ENCODE measurements around the gene FAM184A.

Gene FAM184A

DNA sequence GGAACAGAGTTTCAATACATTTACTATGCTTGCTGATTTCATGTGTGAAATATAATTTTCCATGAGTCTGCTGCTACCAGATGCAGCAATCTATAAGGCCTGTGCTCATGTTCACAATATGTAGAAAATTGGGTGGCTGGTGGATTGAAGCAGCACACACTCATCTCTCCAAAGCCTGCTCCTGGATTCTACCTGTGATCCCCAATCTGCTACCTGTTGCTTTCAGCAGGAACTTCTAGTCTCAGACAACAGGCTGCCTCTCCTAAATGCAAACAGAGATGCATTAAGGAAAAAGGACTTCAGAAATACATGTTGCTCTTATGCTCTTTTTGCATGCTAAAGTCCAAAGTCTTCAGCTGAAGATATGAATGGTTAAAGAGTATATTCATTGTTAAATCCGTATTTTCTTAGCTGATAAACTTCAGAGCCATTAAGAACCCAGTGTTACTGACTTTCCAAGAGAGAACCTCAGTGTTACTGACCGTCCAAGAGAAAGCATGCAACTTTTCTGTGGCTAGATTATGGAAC lies 112.6 kb downstream of the FAM184A start:
- FAIRE-seq, result no peak
- TF ChIP-seq TAF1 (IDR thresholded peaks at IDR 0.05; ENCODE audit: borderline replicate concordance, low read depth, low read length) (no peak), POLR2AphosphoS5 (IDR thresholded peaks at IDR 0.05; ENCODE audit: low read depth, low read length) (no peak), POLR2A (IDR thresholded peaks at IDR 0.05; ENCODE audit: low read depth, low read length) (no peak)
- DNase-seq (ENCODE audit: insufficient read length), result no peak

DNA sequence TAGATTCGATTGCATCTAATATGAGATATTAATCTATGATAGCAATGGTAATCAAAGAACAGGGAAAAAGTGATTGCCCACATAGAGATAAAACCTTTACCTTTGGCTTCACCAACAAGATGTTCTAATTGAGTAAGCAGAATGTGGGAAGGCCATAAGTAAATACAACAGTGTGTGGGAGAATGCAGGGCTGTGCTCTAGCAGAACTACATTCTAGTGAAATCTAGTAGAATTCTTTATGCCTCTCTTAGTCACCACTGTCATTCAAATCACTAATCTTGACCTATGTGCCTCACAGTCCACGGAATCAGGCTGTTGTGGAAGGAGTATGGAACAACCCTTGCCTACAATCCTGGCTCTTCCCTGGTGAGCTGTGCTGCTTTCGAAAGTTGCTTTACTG lies 113.1 kb downstream of the FAM184A start:
- FAIRE-seq, result no peak
- no peak for TF ChIP-seq TAF1 (IDR thresholded peaks at IDR 0.05; ENCODE audit: borderline replicate concordance, low read depth, low read length)
- no peak for DNase-seq (ENCODE audit: insufficient read length)

- FAIRE-seq (no peak), DNase-seq (ENCODE audit: insufficient read length) (no peak)
- no peak for TF ChIP-seq TAF1 (IDR thresholded peaks at IDR 0.05; ENCODE audit: borderline replicate concordance, low read depth, low read length)
- no peak for TF ChIP-seq POLR2A (IDR thresholded peaks at IDR 0.05; ENCODE audit: low read depth, low read length)
- no peak for TF ChIP-seq POLR2AphosphoS5 (IDR thresholded peaks at IDR 0.05; ENCODE audit: low read depth, low read length)
These were observed 115.5 kb downstream of the FAM184A start for GRCh38 chr6:118963003-118963402.

DNA sequence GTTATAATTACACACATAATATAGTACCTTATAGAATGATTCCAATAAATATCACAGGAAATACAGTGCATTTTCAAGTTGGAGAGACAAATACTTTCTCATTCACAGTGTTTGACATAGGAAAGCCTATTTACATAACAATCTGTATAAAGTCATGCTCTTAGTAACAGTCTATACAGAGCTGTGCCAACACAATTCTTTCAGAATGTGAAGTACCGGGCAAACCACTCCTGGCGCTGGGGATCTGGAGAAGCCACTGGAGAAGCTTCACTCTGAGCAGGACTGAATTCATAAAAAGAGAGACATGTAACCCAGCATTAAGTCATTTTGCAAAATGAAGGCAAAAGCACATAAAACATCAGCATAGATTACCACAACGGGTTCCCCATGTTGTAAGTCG lies 118.6 kb downstream of the FAM184A start:
- DNase-seq (ENCODE audit: insufficient read length), result no peak
- no peak for FAIRE-seq
- TF ChIP-seq POLR2AphosphoS5 (IDR thresholded peaks at IDR 0.05; ENCODE audit: low read depth, low read length) (no peak), POLR2A (IDR thresholded peaks at IDR 0.05; ENCODE audit: low read depth, low read length) (no peak), TAF1 (IDR thresholded peaks at IDR 0.05; ENCODE audit: borderline replicate concordance, low read depth, low read length) (no peak)

DNA sequence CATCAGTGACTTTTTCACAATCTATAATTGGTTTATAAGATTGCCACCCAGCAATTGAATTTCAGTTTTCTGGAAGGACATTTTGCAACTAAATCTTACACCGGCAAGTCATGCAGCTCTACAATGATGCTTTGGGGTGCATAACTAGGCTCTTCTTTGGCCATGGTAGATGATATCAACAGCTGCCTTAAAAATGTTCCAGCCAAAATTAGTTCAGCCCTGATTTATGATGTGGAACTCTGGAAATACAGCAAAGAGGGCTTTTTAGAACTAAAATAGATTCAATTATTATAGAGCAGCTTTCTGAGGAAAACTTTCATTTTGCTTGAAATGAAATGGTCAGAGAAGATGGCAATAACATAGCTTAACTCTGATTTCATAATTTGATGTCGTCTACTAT lies 125.1 kb downstream of the FAM184A start:
- no peak for TF ChIP-seq TAF1 (IDR thresholded peaks at IDR 0.05; ENCODE audit: borderline replicate concordance, low read depth, low read length)
- TF ChIP-seq POLR2AphosphoS5 (IDR thresholded peaks at IDR 0.05; ENCODE audit: low read depth, low read length), result no peak
- no peak for TF ChIP-seq POLR2A (IDR thresholded peaks at IDR 0.05; ENCODE audit: low read depth, low read length)
- FAIRE-seq (no peak), DNase-seq (ENCODE audit: insufficient read length) (no peak)

DNA sequence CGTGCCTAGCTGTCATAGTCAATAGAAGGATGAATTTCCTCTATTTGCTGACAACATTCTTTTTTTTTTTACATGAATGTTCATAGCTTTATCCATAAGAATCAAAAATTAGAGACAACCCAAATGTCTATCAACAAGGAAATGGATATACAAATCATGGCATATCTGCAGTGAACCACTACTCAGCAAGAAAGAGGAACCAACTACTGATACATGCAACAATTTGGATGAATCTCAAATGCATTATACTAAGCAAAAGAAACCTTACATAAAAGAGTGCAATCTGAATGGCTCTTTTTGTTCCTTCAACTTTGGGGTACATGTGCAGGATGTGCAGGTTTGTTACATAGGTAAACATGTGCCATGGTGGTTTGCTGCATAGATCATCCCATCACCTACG lies 125.8 kb downstream of the FAM184A start:
- FAIRE-seq (no peak), DNase-seq (ENCODE audit: insufficient read length) (no peak)
- TF ChIP-seq POLR2A (IDR thresholded peaks at IDR 0.05; ENCODE audit: low read depth, low read length), result no peak
- TF ChIP-seq TAF1 (IDR thresholded peaks at IDR 0.05; ENCODE audit: borderline replicate concordance, low read depth, low read length), result no peak
- no peak for TF ChIP-seq POLR2AphosphoS5 (IDR thresholded peaks at IDR 0.05; ENCODE audit: low read depth, low read length)

DNA sequence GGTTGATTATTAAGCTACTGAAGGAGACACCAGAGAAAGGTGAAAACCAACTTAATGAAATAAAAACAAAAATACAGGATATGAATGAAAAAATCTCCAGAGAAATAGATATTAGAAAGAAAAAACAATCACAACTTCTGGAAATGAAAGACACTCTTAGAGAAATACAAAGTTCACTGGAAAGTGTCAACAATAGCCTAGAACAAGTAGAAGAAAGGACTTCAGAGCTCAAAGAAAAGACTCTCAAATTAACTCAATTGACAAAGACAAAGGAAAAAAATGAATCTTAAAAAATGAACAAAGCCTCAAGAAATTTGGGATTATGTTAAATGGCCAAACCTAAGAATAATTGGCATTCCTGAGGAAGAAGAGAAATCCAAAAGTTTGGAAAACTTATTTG lies 133.2 kb downstream of the FAM184A start:
- FAIRE-seq, result no peak
- no peak for DNase-seq (ENCODE audit: insufficient read length)
- TF ChIP-seq POLR2A (IDR thresholded peaks at IDR 0.05; ENCODE audit: low read depth, low read length) (no peak), POLR2AphosphoS5 (IDR thresholded peaks at IDR 0.05; ENCODE audit: low read depth, low read length) (no peak), TAF1 (IDR thresholded peaks at IDR 0.05; ENCODE audit: borderline replicate concordance, low read depth, low read length) (no peak)

GRCh38 chr6:118940770-118941169 lies 137.7 kb downstream of the FAM184A start:
- FAIRE-seq (no peak), DNase-seq (ENCODE audit: insufficient read length) (no peak)
- TF ChIP-seq POLR2AphosphoS5 (IDR thresholded peaks at IDR 0.05; ENCODE audit: low read depth, low read length), result no peak
- no peak for TF ChIP-seq TAF1 (IDR thresholded peaks at IDR 0.05; ENCODE audit: borderline replicate concordance, low read depth, low read length)
- no peak for TF ChIP-seq POLR2A (IDR thresholded peaks at IDR 0.05; ENCODE audit: low read depth, low read length)

GRCh38 chr6:118939683-118940082 lies 138.8 kb downstream of the FAM184A start:
- no peak for DNase-seq (ENCODE audit: insufficient read length)
- TF ChIP-seq POLR2A (IDR thresholded peaks at IDR 0.05; ENCODE audit: low read depth, low read length), result no peak
- no peak for TF ChIP-seq TAF1 (IDR thresholded peaks at IDR 0.05; ENCODE audit: borderline replicate concordance, low read depth, low read length)
- no peak for TF ChIP-seq POLR2AphosphoS5 (IDR thresholded peaks at IDR 0.05; ENCODE audit: low read depth, low read length)
- FAIRE-seq, result no peak

DNA sequence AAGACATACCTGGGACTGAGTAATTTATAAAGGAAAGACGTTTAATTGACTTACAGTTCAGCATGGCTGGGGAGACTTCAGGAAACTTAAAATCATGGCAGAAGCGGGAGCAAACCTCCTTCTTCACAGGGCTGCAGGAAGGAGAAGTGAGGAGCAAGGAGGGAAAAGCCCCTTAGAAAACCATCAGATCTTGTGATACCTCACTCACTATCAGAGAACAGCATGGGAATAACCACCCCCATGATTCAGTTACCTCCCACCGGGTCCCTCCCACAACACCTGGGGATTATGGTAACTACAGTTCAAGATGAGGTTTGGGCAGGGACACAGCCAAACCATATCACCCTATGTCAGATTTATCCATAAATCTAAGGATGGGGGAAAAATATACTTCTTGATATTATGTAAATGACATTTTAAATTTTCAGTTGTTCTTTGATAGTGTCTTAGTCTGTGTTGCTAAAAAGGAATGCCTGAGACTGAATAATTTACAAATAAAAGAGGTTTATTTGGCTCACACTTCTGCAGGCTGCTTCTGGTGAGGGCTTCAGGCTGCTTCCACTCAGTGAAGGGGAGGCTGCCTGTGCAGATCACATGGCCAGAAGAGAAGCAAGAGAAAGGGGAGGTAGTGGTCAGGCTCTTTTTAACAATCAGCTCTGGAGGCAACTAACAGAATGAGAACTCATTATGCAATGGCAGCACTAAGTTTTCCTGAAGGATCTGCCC lies 142.3 kb downstream of the FAM184A start:
- DNase-seq (ENCODE audit: insufficient read length), result no peak
- FAIRE-seq, result peak; percentile 48
- no peak for TF ChIP-seq TAF1 (IDR thresholded peaks at IDR 0.05; ENCODE audit: borderline replicate concordance, low read depth, low read length)
- TF ChIP-seq POLR2AphosphoS5 (IDR thresholded peaks at IDR 0.05; ENCODE audit: low read depth, low read length), result no peak
- TF ChIP-seq POLR2A (IDR thresholded peaks at IDR 0.05; ENCODE audit: low read depth, low read length), result no peak

GRCh38 chr6:118935331-118935668 lies 143.2 kb downstream of the FAM184A start:
- no peak for TF ChIP-seq POLR2AphosphoS5 (IDR thresholded peaks at IDR 0.05; ENCODE audit: low read depth, low read length)
- no peak for TF ChIP-seq POLR2A (IDR thresholded peaks at IDR 0.05; ENCODE audit: low read depth, low read length)
- no peak for TF ChIP-seq TAF1 (IDR thresholded peaks at IDR 0.05; ENCODE audit: borderline replicate concordance, low read depth, low read length)
- no peak for DNase-seq (ENCODE audit: insufficient read length)
- no peak for FAIRE-seq

GRCh38 chr6:118934461-118935330 lies 143.8 kb downstream of the FAM184A start, which contains the start of gene MCM9:
Gene MCM9, minus strand, starts transcription at chr6:118935159. Its CDS starts 3,436 bp downstream, at chr6:118931723.
- FAIRE-seq (peak; percentile 99), DNase-seq (ENCODE audit: insufficient read length) (peak; percentile 82)
- TF ChIP-seq POLR2AphosphoS5 (IDR thresholded peaks at IDR 0.05; ENCODE audit: low read depth, low read length) (peak; percentile 68), TAF1 (IDR thresholded peaks at IDR 0.05; ENCODE audit: borderline replicate concordance, low read depth, low read length) (peak; percentile 13; the same call in 1 of the 2 replicates), POLR2A (IDR thresholded peaks at IDR 0.05; ENCODE audit: low read depth, low read length) (peak; percentile 61; the same call in 1 of the 2 replicates)

All from GM12892 (cell line).